Glutamatergic neuron (in vitro differentiated cells): ENCODE data around the gene CCS. TPM values are rescaled to one million over a fixed set of nuclear protein-coding genes. Genes with fewer than 3 reads are reported as not detected.
"Not testable (repeated sequence)": the region's sequence is repeated elsewhere in the genome, so short reads cannot be mapped to it uniquely, and the experiment has no call there.

Experiments
- DNase-seq: peaks from one replicate; pipeline ENCODE4 v3.0.0; 2022
- H3K27ac Mint-ChIP-seq: one replicate; pipeline ENCODE4 v1.8.0; 2020; ENCODE audit warnings: mild to moderate bottlenecking, mixed read lengths, inconsistent platforms; ENCODE audit not compliant: unreplicated experiment
- H3K27me3 Mint-ChIP-seq: one replicate; pipeline ENCODE4 v1.8.0; 2020; ENCODE audit warnings: mild to moderate bottlenecking, moderate library complexity, mixed read lengths, inconsistent platforms; ENCODE audit not compliant: unreplicated experiment
- H3K36me3 Mint-ChIP-seq: one replicate; pipeline ENCODE4 v1.8.0; 2020; ENCODE audit warnings: mild to moderate bottlenecking, mixed read lengths, inconsistent platforms; ENCODE audit not compliant: unreplicated experiment
- H3K4me1 Mint-ChIP-seq: one replicate; pipeline ENCODE4 v1.8.0; 2020; ENCODE audit warnings: mild to moderate bottlenecking, low read depth, mixed read lengths, inconsistent platforms; ENCODE audit not compliant: unreplicated experiment
- H3K4me3 Mint-ChIP-seq: one replicate; pipeline ENCODE4 v1.8.0; 2020; ENCODE audit warnings: mild to moderate bottlenecking, mixed read lengths, inconsistent platforms; ENCODE audit not compliant: unreplicated experiment
- H3K9me3 Mint-ChIP-seq: one replicate; pipeline ENCODE4 v1.8.0; 2020; ENCODE audit warnings: mild to moderate bottlenecking, moderate library complexity, mixed read lengths, inconsistent platforms; ENCODE audit not compliant: unreplicated experiment
- total RNA-seq: library from RNA; stranded (reverse); fragmentation: NEBNext Ultra II Directional; extraction: Animal tissue kit (Norgen Biotek cat#: 25700); gene quantifications from one replicate; pipeline ENCODE4 v1.2.1, GENCODE V29; 2021; ENCODE audit not compliant: unreplicated experiment
- TF ChIP-seq, protein P1 (sequence below): fragments of 200-600 bp; sonication (generic); IDR thresholded peaks from one replicate; pipeline ENCODE4 v1.5.0; 2021; ENCODE audit not compliant: partially characterized antibody, unreplicated experiment

Gene CCS
- total RNA-seq, 1 donor from 2014 or later: 65.1 TPM

DNA sequence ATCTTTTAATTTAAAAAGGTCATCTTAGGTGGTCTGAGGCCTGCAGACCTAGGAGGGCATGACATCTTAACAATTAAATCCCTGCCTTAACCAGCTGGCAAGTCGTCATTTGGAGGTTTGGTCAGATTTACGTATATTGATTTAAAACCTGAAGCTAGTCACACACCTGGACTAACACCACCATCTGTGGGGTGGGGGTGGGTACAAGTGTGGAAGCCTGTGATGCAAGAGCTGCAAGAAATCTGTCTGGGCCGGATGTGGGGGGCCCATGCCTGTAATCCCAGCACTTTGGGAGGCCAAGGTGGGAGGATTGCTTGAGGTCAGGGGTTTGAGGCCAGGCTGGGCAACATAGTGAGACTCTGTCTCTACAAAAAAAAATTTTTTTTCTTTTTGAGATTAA, 11.7 kb upstream of the CCS start:
- no peak overlapping the region for H3K4me3 Mint-ChIP-seq
- H3K36me3 Mint-ChIP-seq: peaks cover 5% of the 10 kb centered on the region
- TF ChIP-seq, protein P1, sequence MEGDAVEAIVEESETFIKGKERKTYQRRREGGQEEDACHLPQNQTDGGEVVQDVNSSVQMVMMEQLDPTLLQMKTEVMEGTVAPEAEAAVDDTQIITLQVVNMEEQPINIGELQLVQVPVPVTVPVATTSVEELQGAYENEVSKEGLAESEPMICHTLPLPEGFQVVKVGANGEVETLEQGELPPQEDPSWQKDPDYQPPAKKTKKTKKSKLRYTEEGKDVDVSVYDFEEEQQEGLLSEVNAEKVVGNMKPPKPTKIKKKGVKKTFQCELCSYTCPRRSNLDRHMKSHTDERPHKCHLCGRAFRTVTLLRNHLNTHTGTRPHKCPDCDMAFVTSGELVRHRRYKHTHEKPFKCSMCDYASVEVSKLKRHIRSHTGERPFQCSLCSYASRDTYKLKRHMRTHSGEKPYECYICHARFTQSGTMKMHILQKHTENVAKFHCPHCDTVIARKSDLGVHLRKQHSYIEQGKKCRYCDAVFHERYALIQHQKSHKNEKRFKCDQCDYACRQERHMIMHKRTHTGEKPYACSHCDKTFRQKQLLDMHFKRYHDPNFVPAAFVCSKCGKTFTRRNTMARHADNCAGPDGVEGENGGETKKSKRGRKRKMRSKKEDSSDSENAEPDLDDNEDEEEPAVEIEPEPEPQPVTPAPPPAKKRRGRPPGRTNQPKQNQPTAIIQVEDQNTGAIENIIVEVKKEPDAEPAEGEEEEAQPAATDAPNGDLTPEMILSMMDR: no peak
- peaks cover 5% of the 10 kb centered on the region for H3K9me3 Mint-ChIP-seq
- no peaks in the 10 kb centered on the region for H3K4me1 Mint-ChIP-seq
- no peaks in the 10 kb centered on the region for H3K27me3 Mint-ChIP-seq
- DNase-seq: no peak
- H3K27ac Mint-ChIP-seq: no peak overlapping the region

DNA sequence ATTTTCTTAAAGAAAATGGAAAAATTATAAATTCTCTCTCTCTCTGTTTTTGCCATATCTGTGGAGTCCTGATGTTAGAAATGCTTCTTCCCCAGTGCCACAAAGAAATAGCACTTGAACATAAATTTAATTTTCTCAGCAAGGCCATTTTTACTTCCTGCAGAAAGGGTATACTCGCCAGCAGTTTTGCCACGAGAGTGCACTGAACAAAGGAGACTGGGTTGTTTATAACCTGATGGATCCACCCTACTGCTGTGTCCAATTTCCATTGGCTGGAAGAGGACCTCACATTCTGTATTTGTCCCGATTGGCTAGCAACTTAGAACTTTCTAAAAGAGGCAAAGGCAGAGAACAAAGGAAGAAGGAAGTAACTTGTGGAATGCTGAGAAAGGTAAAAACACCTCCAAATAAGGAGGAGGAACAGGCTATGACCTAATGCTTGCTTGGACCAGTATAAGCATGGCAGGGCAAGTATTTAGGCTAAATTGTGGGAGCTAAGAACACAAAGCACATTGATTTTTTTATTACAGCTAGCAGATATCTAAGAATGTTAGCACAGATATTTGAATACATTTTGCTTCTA, 10.3 kb upstream of the CCS start:
- H3K4me3 Mint-ChIP-seq, DNase-seq, H3K4me1 Mint-ChIP-seq, H3K9me3 Mint-ChIP-seq, H3K27me3 Mint-ChIP-seq, H3K27ac Mint-ChIP-seq, H3K36me3 Mint-ChIP-seq: not testable (repeated sequence)

DNA sequence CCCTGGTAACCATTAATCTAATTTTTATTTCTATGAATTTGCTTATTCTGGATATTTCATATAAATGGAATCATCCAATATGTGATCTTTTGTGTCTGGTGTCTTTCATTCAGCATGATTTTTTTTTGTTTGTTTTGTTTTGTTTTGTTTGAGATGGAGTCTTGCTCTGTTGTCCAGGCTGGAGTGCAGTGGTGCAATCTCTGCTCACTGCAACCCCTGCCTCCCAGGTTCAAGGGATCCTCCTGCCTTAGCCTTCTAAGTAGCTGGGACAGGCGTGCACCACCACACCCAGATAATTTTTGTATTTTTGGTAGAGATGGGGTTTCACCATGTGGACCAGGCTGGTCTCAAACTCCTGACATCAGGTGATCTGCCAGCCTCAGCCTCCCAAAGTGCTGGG, 7.5 kb upstream of the CCS start:
- H3K27ac Mint-ChIP-seq, H3K27me3 Mint-ChIP-seq, H3K4me3 Mint-ChIP-seq, H3K36me3 Mint-ChIP-seq, H3K4me1 Mint-ChIP-seq, H3K9me3 Mint-ChIP-seq, DNase-seq: not testable (repeated sequence)

GRCh38 chr11:66586136-66586535, 6.8 kb upstream of the CCS start:
- H3K27me3 Mint-ChIP-seq: peaks cover 2% of the 10 kb centered on the region
- TF ChIP-seq, protein P1: no peak
- no peak overlapping the region for H3K4me3 Mint-ChIP-seq
- H3K4me1 Mint-ChIP-seq: no peaks in the 10 kb centered on the region
- no peak overlapping the region for H3K27ac Mint-ChIP-seq
- H3K9me3 Mint-ChIP-seq: peaks cover 11% of the 10 kb centered on the region
- DNase-seq: no peak
- peaks cover 5% of the 10 kb centered on the region for H3K36me3 Mint-ChIP-seq

GRCh38 chr11:66589315-66589714, 3.7 kb upstream of the CCS start:
- not testable (repeated sequence) for H3K27ac Mint-ChIP-seq, H3K27me3 Mint-ChIP-seq, H3K4me3 Mint-ChIP-seq, DNase-seq, H3K4me1 Mint-ChIP-seq, H3K36me3 Mint-ChIP-seq
- peaks cover 14% of the 10 kb centered on the region for H3K9me3 Mint-ChIP-seq

GRCh38 chr11:66589996-66590675, 2.8 kb upstream of the CCS start:
- DNase-seq: no peak
- Mint-ChIP-seq H3K9me3 (peaks cover 14% of the 10 kb centered on the region), H3K4me3 (no peak overlapping the region), H3K27me3 (peaks cover 7% of the 10 kb centered on the region), H3K27ac (no peak overlapping the region), H3K36me3 (no peaks in the 10 kb centered on the region), H3K4me1 (peaks cover 6% of the 10 kb centered on the region)
- TF ChIP-seq, protein P1: no peak
